Activated CD4-positive, alpha-beta T cell treated with anti-CD3 and anti-CD28 coated beads for 36 hours (primary cell): ENCODE results near the gene AMFR. TPM values are rescaled to one million over a fixed set of nuclear protein-coding genes. Genes with fewer than 3 reads are reported as not detected.

Experiments used
- ATAC-seq: fragments of 200-7000 bp; cut with Tn5 transposase; one replicate; pipeline ENCODE4 v1.10.0; 2021; ENCODE audit warnings: mild to moderate bottlenecking, moderate library complexity
- CTCF ChIA-PET: fragments of 350-600 bp; sonication (Branson Sonifier 250); formaldehyde crosslinking; loops from one replicate; lab custom pipeline; 2021; ENCODE audit warnings: antibody characterized with exemption; lab: Charles Lee
- POLR2A ChIA-PET: fragments of 350-600 bp; sonication (Branson Sonifier 250); formaldehyde crosslinking; loops from one replicate; lab custom pipeline; 2021; ENCODE audit warnings: antibody characterized with exemption, inconsistent platforms; lab: Charles Lee
- DNase-seq: peaks from one replicate; pipeline ENCODE4 v3.0.0-alpha.2; 2020
- H3K27ac Mint-ChIP-seq: one replicate; pipeline ENCODE4 v1.8.0; 2021; ENCODE audit warnings: mixed read lengths
- H3K27me3 Mint-ChIP-seq: one replicate; pipeline ENCODE4 v1.8.0; 2021; ENCODE audit warnings: mixed read lengths
- H3K36me3 Mint-ChIP-seq: one replicate; pipeline ENCODE4 v1.8.0; 2021; ENCODE audit warnings: low read depth, mixed read lengths
- H3K4me1 Mint-ChIP-seq: one replicate; pipeline ENCODE4 v1.8.0; 2021; ENCODE audit warnings: mixed read lengths
- H3K4me3 Mint-ChIP-seq: one replicate; pipeline ENCODE4 v1.8.0; 2021; ENCODE audit warnings: mild to moderate bottlenecking, moderate library complexity, mixed read lengths
- H3K9me3 Mint-ChIP-seq: one replicate; pipeline ENCODE4 v1.8.0; 2021; ENCODE audit warnings: low read depth, mixed read lengths
- intact Hi-C, 2 experiments: fragments of 100-400 bp; cut with DNase I in 1 of 2; cut with micrococcal nuclease in 1 of 2; formaldehyde crosslinking; loops; one replicate each; pipeline versions ENCODE4 v1.14.2 to v1.15.1; 2022 to 2024; cut with DNase I, micrococcal nuclease
- total RNA-seq, 2 experiments: library from RNA; stranded (reverse); gene quantifications; one replicate each; pipeline ENCODE4 v1.2.3, GENCODE V29; 2021

Gene AMFR
- total RNA-seq, 2 experiments from 2014 or later: 34.0 to 48.0 TPM

DNA sequence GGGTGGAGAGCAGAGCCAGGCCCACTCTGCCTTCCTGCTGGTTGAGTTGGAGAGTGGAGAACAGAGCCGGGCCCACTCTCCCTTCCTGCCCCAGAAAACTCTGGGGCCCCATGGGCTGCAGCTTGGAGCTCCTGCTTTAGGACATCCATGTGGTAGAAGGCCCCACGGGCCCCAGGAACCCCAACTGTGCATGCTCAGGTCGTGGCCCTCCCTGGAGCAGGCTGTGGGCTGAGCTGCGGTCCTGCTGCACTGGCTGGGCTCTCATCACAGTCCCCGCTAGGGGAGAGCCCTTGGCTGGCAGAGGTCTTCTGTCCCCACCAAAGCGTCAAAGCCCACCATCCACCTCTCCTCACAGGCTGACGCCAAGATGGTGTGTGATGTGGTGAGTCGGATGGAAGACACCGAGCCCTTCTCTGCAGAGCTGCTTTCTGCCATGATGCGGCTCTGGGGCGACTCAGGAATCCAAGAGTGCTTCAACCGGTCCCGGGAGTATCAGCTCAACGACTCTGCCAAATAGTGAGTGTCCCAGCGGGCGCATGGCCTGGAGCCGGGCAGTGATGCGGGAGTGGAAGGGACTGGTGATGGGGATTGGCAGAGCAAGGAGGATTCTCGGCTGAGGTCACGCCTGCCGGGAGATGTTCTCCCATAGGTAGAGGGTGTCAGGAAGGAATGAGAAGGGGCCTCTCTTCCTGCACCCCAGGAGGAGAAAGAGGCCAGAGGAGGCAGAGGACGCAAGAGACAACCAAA, 96.9 kb downstream of the AMFR start:
- Mint-ChIP-seq H3K27ac (no peak overlapping the region), H3K4me1 (no peaks in the 10 kb centered on the region), H3K27me3 (no peaks in the 10 kb centered on the region), H3K36me3 (no peaks in the 10 kb centered on the region), H3K9me3 (no peaks in the 10 kb centered on the region), H3K4me3 (no peak overlapping the region)
- POLR2A ChIA-PET: no interaction called here
- ATAC-seq: no peak
- intact Hi-C loops: no loop called here
- CTCF ChIA-PET: interaction anchor here (0.5 to 3.4 kb wide), 3 partner anchors 10 to 42 kb away, joined by 3 to 15 read pairs (median 3); no protein-coding TSS in a partner anchor
- DNase-seq: no peak

DNA sequence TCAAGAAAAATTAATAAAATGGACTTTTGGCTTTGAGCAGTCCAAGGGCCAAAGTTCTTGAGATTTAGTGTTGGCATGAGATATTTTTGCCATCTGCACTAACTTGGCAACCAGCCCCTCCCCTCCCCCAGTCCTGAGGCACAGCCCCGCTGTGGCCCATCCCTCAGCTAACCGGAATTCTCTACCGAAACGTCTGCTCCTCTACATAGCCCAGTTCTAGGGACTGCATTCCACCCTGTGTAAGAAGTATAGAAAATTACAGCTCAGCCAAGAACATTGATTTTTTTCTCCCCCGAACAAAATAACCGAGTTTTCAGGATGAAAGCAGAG, 97.5 kb downstream of the AMFR start:
- POLR2A ChIA-PET: no interaction called here
- H3K9me3 Mint-ChIP-seq: no peaks in the 10 kb centered on the region

DNA sequence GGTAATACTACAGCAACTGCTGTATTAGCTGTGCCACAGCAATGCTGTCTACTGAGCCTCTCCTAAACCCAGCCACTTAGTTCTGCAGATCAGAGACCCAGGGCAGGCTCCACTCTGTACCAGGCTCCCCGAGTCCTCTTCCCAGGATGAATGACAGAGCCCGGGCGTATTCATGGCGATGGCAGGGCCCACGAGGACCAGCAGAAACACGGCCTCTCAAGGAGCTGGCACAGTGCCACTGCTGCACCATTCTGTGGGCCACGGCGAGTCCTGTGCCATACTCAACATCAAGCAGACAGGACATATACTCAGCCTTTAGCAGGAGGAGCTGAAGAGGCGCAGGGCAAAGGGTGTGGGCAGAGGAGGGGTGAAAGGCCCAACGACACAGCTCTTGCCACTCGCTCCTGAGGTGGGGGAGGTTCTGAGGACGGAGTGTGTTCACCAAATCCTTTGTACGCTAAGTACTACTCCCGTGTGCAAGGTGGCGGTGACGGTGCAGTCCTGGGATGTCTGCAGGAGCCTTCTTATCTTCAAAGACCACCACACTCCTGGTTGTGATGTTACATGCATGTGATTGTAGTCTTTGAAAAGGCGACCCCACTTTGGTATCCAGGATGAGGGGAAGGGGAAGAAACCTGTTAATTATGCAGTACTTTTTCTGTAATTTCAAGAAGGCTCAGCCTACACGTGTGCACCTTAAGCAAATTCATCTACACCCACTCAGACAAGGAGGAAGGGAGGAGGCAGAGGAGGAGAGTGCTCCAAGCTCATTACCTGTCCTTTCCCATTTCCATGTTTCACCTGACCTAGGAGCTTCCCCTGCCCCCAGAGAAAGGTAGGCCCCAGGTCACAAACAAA, 98.0 kb downstream of the AMFR start:
- no peak overlapping the region for H3K4me3 Mint-ChIP-seq
- no peaks in the 10 kb centered on the region for H3K36me3 Mint-ChIP-seq
- ATAC-seq (no peak), DNase-seq (no peak)
- H3K4me1 Mint-ChIP-seq: no peaks in the 10 kb centered on the region
- intact Hi-C loops: no loop called here
- H3K9me3 Mint-ChIP-seq: no peaks in the 10 kb centered on the region
- CTCF ChIA-PET: interaction anchor here (3.4 kb wide), 1 partner anchor 9 kb away, joined by 15 read pairs; no protein-coding TSS in a partner anchor
- no peaks in the 10 kb centered on the region for H3K27me3 Mint-ChIP-seq
- POLR2A ChIA-PET: no interaction called here
- H3K27ac Mint-ChIP-seq: no peak overlapping the region

More for the DNA sequence above, 97.5 kb downstream of the AMFR start:
- Mint-ChIP-seq H3K27me3 (no peaks in the 10 kb centered on the region), H3K4me1 (no peaks in the 10 kb centered on the region), H3K27ac (no peak overlapping the region), H3K36me3 (no peaks in the 10 kb centered on the region), H3K4me3 (no peak overlapping the region)
- CTCF ChIA-PET: interaction anchor here (3.4 kb wide), 1 partner anchor 10 kb away, joined by 15 read pairs; no protein-coding TSS in a partner anchor
- DNase-seq (no peak), ATAC-seq (no peak)
- intact Hi-C loops: no loop called here

GRCh38 chr16:56325956-56326355, 99.4 kb downstream of the AMFR start:
- no peaks in the 10 kb centered on the region for H3K9me3 Mint-ChIP-seq
- intact Hi-C loops: no loop called here
- no peaks in the 10 kb centered on the region for H3K36me3 Mint-ChIP-seq
- ChIA-PET CTCF (interaction anchor here (0.6 to 1.0 kb wide), 2 partner anchors 13 to 117 kb away, joined by 3 to 4 read pairs; no protein-coding TSS in a partner anchor), POLR2A (no interaction called here)
- no peak overlapping the region for H3K27ac Mint-ChIP-seq
- ATAC-seq: no peak
- no peaks in the 10 kb centered on the region for H3K27me3 Mint-ChIP-seq
- H3K4me1 Mint-ChIP-seq: no peaks in the 10 kb centered on the region
- no peak overlapping the region for H3K4me3 Mint-ChIP-seq
- no peak for DNase-seq

DNA sequence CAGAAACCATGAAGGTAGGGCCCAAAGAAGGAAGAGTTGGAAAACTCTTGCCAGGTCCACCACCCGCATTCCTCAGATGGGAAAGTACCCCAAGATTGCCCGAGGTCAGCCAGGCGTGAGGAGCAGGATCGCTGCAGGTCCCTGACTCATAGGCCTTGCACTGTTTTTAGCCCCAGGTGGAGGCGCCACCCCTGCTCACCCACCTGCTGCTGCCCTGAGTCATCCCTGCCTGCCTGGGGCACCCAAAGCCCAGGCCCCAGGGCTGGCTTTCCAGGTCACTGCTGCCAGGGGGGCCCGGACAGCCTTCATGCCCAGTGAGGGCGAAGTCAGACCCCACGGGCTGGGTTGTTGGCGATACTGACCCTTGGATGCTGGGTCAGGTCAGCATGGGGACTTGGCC, 100.9 kb downstream of the AMFR start:
- no peak for ATAC-seq
- no peaks in the 10 kb centered on the region for H3K4me1 Mint-ChIP-seq
- H3K27me3 Mint-ChIP-seq: no peaks in the 10 kb centered on the region
- DNase-seq: peak; percentile 27
- intact Hi-C loops: no loop called here
- H3K9me3 Mint-ChIP-seq: no peaks in the 10 kb centered on the region
- H3K27ac Mint-ChIP-seq: no peak overlapping the region
- ChIA-PET CTCF (no interaction called here), POLR2A (no interaction called here)
- no peak overlapping the region for H3K4me3 Mint-ChIP-seq
- no peaks in the 10 kb centered on the region for H3K36me3 Mint-ChIP-seq

DNA sequence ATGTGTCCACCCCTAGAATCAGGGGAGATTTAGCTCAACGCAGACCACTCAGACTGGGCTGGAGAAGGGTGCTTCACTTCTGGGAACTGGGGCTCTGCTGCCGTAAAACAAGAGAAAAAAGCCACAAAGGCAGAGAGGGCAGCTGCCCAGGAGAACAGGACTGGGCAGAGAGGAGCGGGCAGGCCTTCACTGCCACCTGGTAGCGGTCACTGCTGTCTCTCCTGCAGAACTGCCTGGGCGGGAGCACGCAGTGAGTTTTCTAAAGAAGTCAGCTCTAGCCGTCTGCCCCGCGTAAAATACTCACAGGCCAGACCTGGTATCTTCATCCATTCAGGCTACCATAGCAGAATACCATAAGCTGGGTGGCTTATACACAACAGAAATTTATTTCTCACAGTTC, 103.8 kb downstream of the AMFR start:
- Mint-ChIP-seq H3K4me1 (peaks cover 4% of the 10 kb centered on the region), H3K27ac (no peak overlapping the region), H3K27me3 (peaks cover 4% of the 10 kb centered on the region), H3K4me3 (no peak overlapping the region), H3K36me3 (no peaks in the 10 kb centered on the region), H3K9me3 (no peaks in the 10 kb centered on the region)
- intact Hi-C loops: no loop called here
- no peak for DNase-seq
- CTCF ChIA-PET: no interaction called here
- ATAC-seq: no peak
- POLR2A ChIA-PET: no interaction called here

GRCh38 chr16:56320811-56321558, 104.4 kb downstream of the AMFR start:
- ATAC-seq (no peak), DNase-seq (peak; percentile 22)
- Mint-ChIP-seq H3K36me3 (no peaks in the 10 kb centered on the region), H3K4me3 (no peak overlapping the region), H3K9me3 (no peaks in the 10 kb centered on the region), H3K27me3 (peaks cover 4% of the 10 kb centered on the region), H3K27ac (no peak overlapping the region), H3K4me1 (peaks cover 4% of the 10 kb centered on the region)
- intact Hi-C loops: no loop called here
- CTCF ChIA-PET: interaction anchor here (0.6 to 3.1 kb wide), 4 partner anchors 41 to 1657 kb away, joined by 3 to 21 read pairs (median 10); no protein-coding TSS in a partner anchor
- POLR2A ChIA-PET: no interaction called here

DNA sequence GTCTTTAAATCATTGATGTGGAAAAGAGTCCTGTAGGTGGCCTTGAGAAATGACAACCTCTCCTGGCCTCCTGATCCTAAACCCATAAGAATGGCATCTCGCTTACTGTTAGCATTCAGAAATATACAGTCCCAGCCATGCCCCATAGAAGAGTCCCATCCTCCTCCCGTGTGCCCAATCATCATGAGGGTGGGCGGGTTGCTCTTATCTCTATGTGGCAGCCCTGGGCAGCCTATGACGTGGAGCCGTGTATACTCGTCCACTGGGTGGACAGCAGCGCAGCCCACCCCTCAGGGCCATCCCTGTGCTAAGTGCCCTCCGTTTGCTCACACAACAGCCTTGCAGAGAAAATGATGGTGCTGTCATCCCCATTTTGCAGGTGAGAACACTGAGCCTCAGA, 105.3 kb downstream of the AMFR start:
- DNase-seq (no peak), ATAC-seq (no peak)
- Mint-ChIP-seq H3K9me3 (no peaks in the 10 kb centered on the region), H3K4me3 (no peak overlapping the region), H3K27me3 (peaks cover 4% of the 10 kb centered on the region), H3K4me1 (peaks cover 4% of the 10 kb centered on the region), H3K36me3 (no peaks in the 10 kb centered on the region), H3K27ac (no peak overlapping the region)
- ChIA-PET CTCF (interaction anchor here (0.7 to 3.1 kb wide), 5 partner anchors 13 to 1658 kb away, joined by 3 to 30 read pairs (median 17); no protein-coding TSS in a partner anchor), POLR2A (no interaction called here)
- intact Hi-C loops: no loop called here

GRCh38 chr16:56319376-56319775, 106.0 kb downstream of the AMFR start:
- intact Hi-C loops: loop anchor here (2.0 to 10.0 kb wide), 5 partner anchors 115 to 855 kb away; no protein-coding TSS in a partner anchor
- Mint-ChIP-seq H3K4me3 (no peak overlapping the region), H3K27me3 (peaks cover 4% of the 10 kb centered on the region), H3K9me3 (no peaks in the 10 kb centered on the region), H3K27ac (no peak overlapping the region), H3K4me1 (peaks cover 4% of the 10 kb centered on the region), H3K36me3 (no peaks in the 10 kb centered on the region)
- no peak for ATAC-seq
- ChIA-PET CTCF (interaction anchor here (0.7 to 3.1 kb wide), 9 partner anchors 12 to 855 kb away, joined by 3 to 30 read pairs (median 6); no protein-coding TSS in a partner anchor), POLR2A (no interaction called here)
- no peak for DNase-seq

DNA sequence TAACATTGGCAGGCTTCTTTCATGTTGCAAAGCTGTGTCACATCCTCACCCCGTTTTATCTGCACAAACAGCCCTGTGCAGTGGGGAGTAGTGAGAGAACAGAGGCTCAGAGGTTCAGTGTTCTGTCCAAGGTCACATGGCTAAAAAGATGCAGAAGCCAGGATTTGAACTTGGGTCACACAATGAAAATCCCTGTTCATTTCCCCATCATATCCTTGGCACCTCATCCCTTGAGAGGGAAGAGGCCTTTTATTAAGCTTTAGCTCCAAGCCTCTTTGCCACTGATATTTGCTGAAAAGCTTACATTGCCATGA, 106.6 kb downstream of the AMFR start:
- ChIA-PET POLR2A (no interaction called here), CTCF (interaction anchor here (0.6 to 3.1 kb wide), 24 partner anchors 10 to 854 kb away, joined by 3 to 30 read pairs (median 4); no protein-coding TSS in a partner anchor)
- H3K4me1 Mint-ChIP-seq: peaks cover 4% of the 10 kb centered on the region
- ATAC-seq (no peak), DNase-seq (no peak)
- H3K36me3 Mint-ChIP-seq: no peaks in the 10 kb centered on the region
- peaks cover 4% of the 10 kb centered on the region for H3K27me3 Mint-ChIP-seq
- intact Hi-C loops: loop anchor here (1.0 to 10.0 kb wide), 10 partner anchors 114 to 854 kb away; no protein-coding TSS in a partner anchor
- no peak overlapping the region for H3K4me3 Mint-ChIP-seq
- H3K9me3 Mint-ChIP-seq: no peaks in the 10 kb centered on the region
- H3K27ac Mint-ChIP-seq: no peak overlapping the region
